Prostate gland (tissue), 2 donors: ENCODE results near the gene PTCD1.

Source experiments
- CTCF ChIP-seq, 4 experiments: fragments of 200-600 bp in 2 of 4; fragments of 450-650 bp in 2 of 4; sonication (generic) in 2 of 4; IDR thresholded peaks; 1 replicate in 3 of 4; 2 replicates in 1 of 4; pipeline ENCODE4 v1.5.1; 2016 to 2019; ENCODE audit warnings: antibody characterized with exemption in 4 of 4, mild to moderate bottlenecking in 2 of 4, moderate library complexity in 2 of 4
- POLR2AphosphoS5 ChIP-seq: sonication (generic); formaldehyde crosslinking; IDR thresholded peaks from one replicate; pipeline ENCODE4 v1.6.1; 2017; ENCODE audit warnings: antibody characterized with exemption

- TF ChIP-seq CTCF (IDR thresholded peaks at IDR 0.05) (no peak), POLR2AphosphoS5 (peak; percentile 69)
Measured at GRCh38 chr7:99392659-99393354, 45.8 kb downstream of the PTCD1 start.
